NK-92 (cell line): ENCODE data around the gene MAK.
"Not testable (repeated sequence)": the region's sequence is repeated elsewhere in the genome, so short reads cannot be mapped to it uniquely, and the experiment has no call there.

Experiments used
- DNase-seq: peaks from one replicate; lab custom pipeline; 2025; ENCODE audit not compliant: unreplicated experiment; lab: John Stamatoyannopoulos, UW

MAK gene

GRCh38 chr6:10779076-10779475, 59.3 kb downstream of the MAK start:
- no peak for DNase-seq

- no peak for DNase-seq
These were observed 60.1 kb downstream of the MAK start for GRCh38 chr6:10778230-10778629.

DNA sequence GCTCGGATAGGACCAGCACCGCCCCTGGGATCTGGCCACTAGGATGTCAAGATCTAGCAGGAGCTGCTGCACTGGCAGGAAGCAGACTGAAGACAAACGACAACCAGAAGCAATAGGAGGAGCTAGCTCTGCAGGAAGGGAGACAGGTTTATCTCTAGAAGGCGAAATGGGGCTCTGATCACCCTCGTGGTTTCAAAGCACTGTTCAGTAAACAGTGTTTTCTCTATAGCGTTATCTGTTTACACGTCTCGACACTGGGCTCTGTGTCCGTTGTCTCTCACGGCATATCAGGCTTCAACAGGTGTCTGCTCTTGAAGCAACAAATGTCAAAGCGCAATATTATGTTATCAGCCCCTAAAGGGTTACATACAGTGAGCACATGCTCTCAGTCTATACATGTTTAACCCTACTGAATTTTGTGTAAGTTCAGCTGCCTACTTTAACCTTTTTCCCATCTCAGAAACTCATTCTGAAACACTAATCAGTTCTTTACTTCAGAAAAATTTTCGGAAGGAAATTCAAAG, 66.9 kb downstream of the MAK start:
- no peak for DNase-seq

DNA sequence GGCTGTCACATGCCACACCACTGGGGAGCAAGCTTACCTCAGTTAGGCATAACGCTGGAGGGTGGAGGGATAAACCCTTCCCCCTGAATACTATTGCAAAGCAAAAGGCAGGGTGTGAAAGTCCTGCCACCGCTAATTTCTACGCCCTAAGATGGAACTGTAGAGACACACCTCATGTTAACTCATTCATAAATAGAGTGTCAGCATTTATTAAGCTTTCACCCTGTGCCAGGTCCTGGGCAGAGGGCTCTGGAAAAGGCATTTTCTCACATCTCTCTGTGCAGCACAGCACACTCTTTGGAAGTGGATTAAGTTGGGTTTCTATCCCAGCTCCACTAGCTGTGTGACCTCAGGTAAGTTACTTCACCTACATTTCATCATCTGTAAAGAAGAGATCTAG, 68.9 kb downstream of the MAK start:
- no peak for DNase-seq

GRCh38 chr6:10763006-10763405, 75.3 kb downstream of the MAK start:
- DNase-seq: no peak

DNA sequence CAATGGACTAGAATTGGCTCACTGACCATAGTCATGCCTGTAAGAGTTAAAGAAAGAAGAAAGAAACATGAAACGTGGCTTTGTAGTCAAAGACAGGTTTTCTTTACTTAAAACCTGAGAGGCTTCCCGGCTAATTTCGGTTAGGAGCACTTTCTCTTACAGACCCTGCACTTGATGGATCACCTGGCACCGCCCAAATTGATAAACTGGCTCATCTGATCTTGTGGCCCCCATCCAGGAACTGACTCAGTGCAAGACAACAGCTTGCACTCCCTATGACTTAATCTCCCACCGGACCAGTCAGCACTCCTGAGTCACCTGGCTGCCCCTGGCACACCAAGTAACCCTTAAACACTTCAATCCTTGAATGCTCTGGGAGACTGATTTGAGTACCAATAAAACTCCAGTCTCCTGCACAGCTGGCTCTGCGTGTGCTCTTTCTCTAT, 78.4 kb downstream of the MAK start:
- DNase-seq: no peak

GRCh38 chr6:10759312-10759839, 79.0 kb downstream of the MAK start:
- no peak for DNase-seq

DNA sequence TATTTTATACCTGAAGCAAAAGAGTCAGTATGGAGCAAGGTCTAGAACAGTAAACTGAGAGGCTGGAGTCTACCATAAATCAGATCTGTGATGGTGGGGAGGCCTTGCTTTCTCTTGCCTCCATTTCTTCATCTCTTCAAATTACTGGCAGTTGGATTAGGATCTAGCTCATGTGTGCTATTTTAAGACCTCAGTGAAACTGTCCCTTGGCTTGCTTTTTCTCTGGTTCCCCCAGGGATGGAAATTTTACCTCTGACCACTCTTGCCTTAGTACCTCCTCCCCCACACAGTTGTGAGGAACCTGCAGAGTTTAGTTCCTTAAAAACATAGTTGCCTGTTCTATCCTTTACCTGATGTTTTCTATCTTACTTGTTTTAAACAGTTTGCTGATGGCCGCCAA, 82.3 kb downstream of the MAK start:
- no peak for DNase-seq

DNA sequence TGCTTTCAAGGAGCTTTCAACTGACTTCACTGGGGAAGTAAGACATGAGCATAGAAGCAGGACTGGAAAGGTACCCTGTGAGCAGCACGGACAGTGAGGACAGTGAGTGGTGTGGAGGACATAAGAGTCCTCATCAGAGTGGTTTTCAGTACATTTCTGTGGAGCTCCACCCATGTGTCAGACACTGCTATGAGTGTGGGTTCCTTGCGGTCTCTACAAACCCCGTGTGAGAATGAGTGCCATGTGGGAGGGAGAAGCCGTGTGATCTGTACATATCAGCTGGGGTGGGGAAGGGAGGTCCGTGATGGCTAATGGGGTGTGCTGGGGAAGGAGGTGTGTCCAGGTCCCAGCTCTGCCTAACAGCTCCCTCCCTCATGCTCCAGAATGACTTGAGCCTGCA, 86.6 kb downstream of the MAK start:
- not testable (repeated sequence) for DNase-seq

GRCh38 chr6:10750568-10750967, 87.8 kb downstream of the MAK start:
- not testable (repeated sequence) for DNase-seq

DNA sequence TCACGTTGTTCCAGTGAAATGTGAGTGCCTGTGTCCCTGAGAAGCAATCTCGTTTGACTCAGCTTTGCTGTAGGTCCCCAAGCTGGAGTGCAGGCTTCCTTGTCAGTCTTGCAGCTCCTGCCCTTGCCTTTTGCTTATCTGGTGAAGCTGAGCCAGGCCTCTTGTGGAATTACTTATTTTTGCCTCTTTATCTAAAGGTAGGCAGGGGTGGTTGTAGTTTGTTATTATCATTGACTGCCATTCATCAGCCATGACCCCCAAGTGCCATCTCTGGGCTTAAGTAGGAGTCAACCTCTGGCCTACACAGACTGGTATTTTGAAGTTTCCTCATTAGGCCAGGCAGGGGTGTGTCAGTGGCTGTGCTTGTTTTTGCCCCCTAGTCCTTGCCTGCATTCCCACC, 88.6 kb downstream of the MAK start:
- DNase-seq: no peak

DNA sequence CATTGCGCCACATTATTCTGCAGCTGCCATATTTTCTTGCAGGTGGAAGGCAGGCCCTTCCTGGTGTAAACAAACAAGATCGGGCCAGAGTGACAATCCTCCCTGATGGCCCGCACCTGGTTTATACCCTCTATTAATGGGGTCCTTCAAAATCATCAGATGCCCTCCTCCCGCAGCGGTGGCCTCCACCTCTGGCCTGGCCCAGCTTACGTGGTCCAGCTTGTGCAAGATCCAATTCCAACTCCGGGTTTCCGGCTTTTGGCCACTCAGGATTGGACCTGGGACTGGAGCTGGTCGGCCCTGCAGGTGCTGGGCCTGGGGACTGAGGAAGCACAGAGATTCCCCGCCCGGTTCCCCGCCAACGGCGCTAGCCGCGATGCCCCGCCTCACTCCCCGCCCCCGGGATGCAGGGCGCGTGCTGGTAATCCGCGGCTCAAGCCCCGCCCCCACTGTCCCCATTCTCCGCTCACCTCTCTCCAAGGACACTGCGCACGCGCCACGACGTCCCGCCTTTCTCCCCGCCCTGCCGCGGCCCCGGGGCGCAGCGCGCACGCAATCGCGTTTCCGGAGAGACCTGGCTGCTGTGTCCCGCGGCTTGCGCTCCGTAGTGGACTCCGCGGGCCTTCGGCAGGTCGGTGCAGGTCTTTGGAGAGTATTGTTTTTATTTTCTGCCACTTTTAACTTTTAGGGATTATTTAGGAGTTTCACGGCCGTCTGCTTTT, 90.9 kb downstream of the MAK start, which contains the start of gene TMEM14B:
TSS of gene TMEM14B (plus strand) at position 555 of the 722 bp plus-strand sequence. CDS start 1,441 bp downstream, outside the sequence.
- DNase-seq: peak; percentile 89

DNA sequence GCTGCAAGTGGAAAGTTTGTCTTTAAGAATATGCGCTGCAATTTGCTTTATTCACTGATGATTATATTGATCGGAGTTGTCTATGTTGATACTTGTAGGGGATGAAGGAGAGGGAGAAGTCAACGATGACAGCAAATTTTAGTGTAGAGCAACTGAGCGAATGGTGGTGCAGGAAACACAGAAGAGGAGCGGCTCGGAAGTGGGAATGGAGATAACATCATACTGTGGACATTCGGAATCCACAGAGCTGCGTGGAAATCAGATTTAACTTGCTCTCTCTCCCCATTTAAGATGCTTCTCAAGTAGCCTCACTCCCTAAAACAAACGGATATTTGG, 91.5 kb downstream of the MAK start:
- DNase-seq: no peak

GRCh38 chr6:10745116-10745515, 93.2 kb downstream of the MAK start:
- DNase-seq: no peak

GRCh38 chr6:10743515-10743914, 94.8 kb downstream of the MAK start:
- no peak for DNase-seq

DNA sequence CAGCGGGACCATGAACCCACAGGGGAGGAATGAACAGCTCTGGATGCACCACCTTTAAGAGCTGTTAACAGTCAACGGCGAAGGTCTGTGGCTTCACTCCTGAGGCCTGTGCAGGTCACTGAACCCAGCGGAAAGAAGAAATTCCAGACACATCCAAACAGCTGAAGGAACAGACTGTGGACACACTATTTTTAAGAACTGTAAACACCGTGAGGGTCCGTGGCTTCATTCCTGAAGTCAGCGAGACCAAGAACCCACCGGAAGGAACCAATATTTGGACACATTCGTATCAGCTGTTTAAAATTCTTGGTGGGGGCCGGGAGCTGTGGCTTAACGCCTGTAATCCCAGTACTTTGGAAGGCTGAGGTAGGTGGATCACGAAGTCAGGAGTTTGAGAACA, 96.1 kb downstream of the MAK start:
- DNase-seq: no peak

GRCh38 chr6:10741643-10742042, 96.7 kb downstream of the MAK start:
- DNase-seq: not testable (repeated sequence)

DNA sequence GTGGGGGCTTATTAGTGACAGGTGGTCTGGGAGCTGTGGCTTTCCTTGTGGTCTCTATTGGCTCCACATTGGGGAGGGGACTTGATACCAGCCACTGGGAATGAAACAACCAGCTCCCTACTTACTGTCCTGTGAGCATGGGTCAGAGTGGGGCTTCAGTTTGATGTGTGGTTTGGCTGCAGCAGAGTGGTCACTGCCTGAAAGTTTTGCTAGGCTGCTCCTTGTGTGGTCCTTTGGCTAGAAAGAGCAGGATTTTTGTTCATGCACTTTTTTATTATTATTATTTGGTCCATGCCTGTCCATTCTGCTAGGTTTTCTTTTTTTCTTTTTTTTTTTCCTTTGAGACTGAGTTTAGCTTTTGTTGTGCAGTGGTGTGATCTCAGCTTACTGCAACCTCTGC, 98.3 kb downstream of the MAK start:
- DNase-seq: no peak

DNA sequence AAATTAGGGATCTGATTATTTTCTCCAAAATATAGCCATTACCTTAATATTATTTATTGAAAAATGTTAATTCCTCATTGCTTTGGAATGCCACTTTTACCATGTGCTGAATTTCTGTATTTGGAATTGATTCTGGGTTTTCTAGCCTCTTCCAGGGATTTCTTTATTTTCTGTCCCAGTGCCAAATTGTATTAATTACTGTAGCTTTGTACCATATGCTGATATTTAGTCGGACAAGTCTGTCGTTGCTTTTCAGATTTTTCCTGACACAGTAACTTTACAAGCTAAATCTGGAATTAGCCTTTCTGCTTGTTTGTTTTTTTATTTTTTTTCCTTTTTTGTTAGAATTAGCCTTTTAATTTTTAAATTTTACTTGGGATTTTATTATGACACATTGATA, 101.6 kb downstream of the MAK start:
- no peak for DNase-seq

- DNase-seq: no peak
These were observed 104.5 kb downstream of the MAK start for GRCh38 chr6:10733863-10734262.

DNA sequence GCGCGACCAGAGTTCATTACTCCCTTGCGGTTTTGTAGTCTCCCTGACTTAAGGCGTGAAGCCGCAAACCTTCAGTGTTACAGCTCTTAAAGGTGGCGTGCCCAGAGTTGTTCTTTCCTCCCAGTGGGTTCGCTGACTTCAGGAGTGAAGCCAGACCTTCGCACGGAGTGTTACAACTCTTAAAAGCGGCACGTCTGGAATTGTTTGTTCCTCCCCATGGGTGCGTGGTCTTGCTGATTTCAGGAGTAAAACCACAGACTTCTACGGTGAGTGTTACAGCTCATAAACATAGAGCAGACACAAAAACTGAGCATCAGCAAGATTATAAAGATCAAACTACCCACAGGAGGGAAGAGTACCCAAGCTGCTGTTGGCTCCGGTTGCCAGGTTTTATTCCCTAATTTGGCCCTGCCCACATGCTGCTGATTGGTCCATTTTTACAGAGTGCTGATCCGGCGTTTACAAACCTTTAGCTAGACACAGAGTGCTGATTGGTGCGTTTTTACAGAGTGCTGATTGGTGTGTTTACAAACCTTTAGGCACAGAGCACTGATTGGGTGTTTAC, 105.1 kb downstream of the MAK start:
- no peak for DNase-seq

DNA sequence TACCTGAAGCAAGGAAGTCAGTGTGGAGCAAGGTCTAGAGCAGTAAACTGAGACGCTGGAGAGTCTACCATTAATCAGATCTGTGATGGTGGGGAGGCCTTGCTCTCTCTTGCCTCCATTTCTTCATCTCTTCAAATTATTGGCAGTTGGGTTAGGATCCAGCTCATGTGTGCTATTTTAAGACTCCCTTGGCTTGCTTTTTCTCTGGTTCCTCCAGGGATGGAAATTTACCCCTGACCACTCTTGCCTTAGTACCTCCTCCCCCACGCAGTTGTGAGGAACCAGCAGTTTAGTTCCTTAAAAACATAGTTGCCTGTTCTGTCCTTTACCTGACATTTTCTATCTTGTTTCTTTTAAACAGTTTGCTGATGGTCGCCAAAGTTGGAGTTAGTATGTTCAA, 108.1 kb downstream of the MAK start:
- no peak for DNase-seq
